Mesendoderm (in vitro differentiated cells): ENCODE results near the gene TMEM82.
A peak's percentile ranks its signal among the peaks of the same experiment; 100 is the strongest.

Experiments used
- DNase-seq: peaks from one replicate; pipeline ENCODE4 v3.0.0; 2013
- H2AK5ac ChIP-seq: 2 replicates; pipeline ENCODE4 v1.6.1; 2013; ENCODE audit warnings: low read length, inconsistent platforms
- H2BK120ac ChIP-seq: 2 replicates; pipeline ENCODE4 v1.6.1; 2013; ENCODE audit warnings: low read depth, mild to moderate bottlenecking, low read length, moderate library complexity, mixed read lengths
- H2BK15ac ChIP-seq: replicated peaks from 2 replicates; pipeline ENCODE4 v1.6.1; 2013; ENCODE audit warnings: low read depth, mild to moderate bottlenecking, moderate library complexity
- H2BK5ac ChIP-seq: 2 replicates; pipeline ENCODE4 v1.6.1; 2013; ENCODE audit warnings: low read length, inconsistent platforms
- H3K18ac ChIP-seq: 2 replicates; pipeline ENCODE4 v1.6.1; 2013; ENCODE audit warnings: mild to moderate bottlenecking, low read length, mixed read lengths
- H3K23ac ChIP-seq: one replicate; pipeline ENCODE4 v1.6.1; 2013; ENCODE audit warnings: low read length
- H3K27ac ChIP-seq: 2 replicates; pipeline ENCODE4 v1.5.1; 2013; ENCODE audit warnings: low read depth, mild to moderate bottlenecking, inconsistent platforms, low read length, moderate library complexity
- H3K27me3 ChIP-seq: 2 replicates; pipeline ENCODE4 v1.6.1; 2013; ENCODE audit warnings: low read length, control low read depth, mild to moderate bottlenecking, inconsistent platforms; ENCODE audit not compliant: insufficient read depth, poor library complexity
- H3K36me3 ChIP-seq: 2 replicates; pipeline ENCODE4 v1.6.1; 2013; ENCODE audit warnings: low read length, inconsistent platforms; ENCODE audit not compliant: control insufficient read depth, insufficient read depth
- H3K4ac ChIP-seq: one replicate; pipeline ENCODE4 v1.6.1; 2013; ENCODE audit warnings: low read depth, mild to moderate bottlenecking, low read length, moderate library complexity
- H3K4me1 ChIP-seq: 2 replicates; pipeline ENCODE4 v1.6.1; 2013; ENCODE audit warnings: low read depth, low read length, inconsistent platforms; ENCODE audit not compliant: control insufficient read depth
- H3K4me2 ChIP-seq: 2 replicates; pipeline ENCODE4 v1.6.1; 2013; ENCODE audit warnings: low read length
- H3K4me3 ChIP-seq: 2 replicates; pipeline ENCODE4 v1.5.1; 2013; ENCODE audit warnings: mild to moderate bottlenecking, low read length
- H3K56ac ChIP-seq: one replicate; pipeline ENCODE4 v1.6.1; 2013; ENCODE audit warnings: low read length
- H3K79me1 ChIP-seq: 2 replicates; pipeline ENCODE4 v1.6.1; 2013; ENCODE audit warnings: low read length, inconsistent platforms
- H3K79me2 ChIP-seq: 2 replicates; pipeline ENCODE4 v1.6.1; 2013; ENCODE audit warnings: mild to moderate bottlenecking, low read length; ENCODE audit not compliant: control insufficient read depth, insufficient read depth
- H3K9ac ChIP-seq: 2 replicates; pipeline ENCODE4 v1.6.1; 2013; ENCODE audit warnings: low read length, inconsistent platforms
- H4K5ac ChIP-seq: one replicate; pipeline ENCODE4 v1.6.1; 2013; ENCODE audit warnings: low read length
- H4K8ac ChIP-seq: one replicate; pipeline ENCODE4 v1.6.1; 2013; ENCODE audit warnings: low read depth, mild to moderate bottlenecking, control low read depth, low read length, moderate library complexity
- WGBS: extraction: QIAGEN DNeasy Blood & Tissue Kit; methylation state at CpG from one replicate; pipeline ENCODE4 v1.1.7; 2013; ENCODE audit warnings: low lambda C conversion rate, missing lambda C conversion rate; ENCODE audit not compliant: insufficient coverage; ENCODE audit errors: extremely low coverage; 5-methylcytosine and 5-hydroxymethylcytosine counted together

Gene TMEM82

GRCh38 chr1:15756143-15757015 is 14.1 kb downstream of the TMEM82 start:
- H2BK120ac ChIP-seq: no peak overlapping the region
- H2BK15ac ChIP-seq: no peak overlapping the region
- H3K4ac ChIP-seq: no peak overlapping the region
- DNase-seq: no peak
- no peak overlapping the region for H2BK5ac ChIP-seq
- no peak overlapping the region for H4K8ac ChIP-seq
- H3K36me3 ChIP-seq: no peaks in the 10 kb centered on the region
- H3K18ac ChIP-seq: no peak overlapping the region
- no CpG with 5 or more reads among the region's 21 CpGs for WGBS
- peaks cover 5% of the 10 kb centered on the region for H3K79me1 ChIP-seq
- H3K27me3 ChIP-seq: no peaks in the 10 kb centered on the region
- H3K4me2 ChIP-seq: no peak overlapping the region
- peaks cover 20% of the 10 kb centered on the region for H3K79me2 ChIP-seq
- H3K56ac ChIP-seq: peak overlapping the region; percentile 30
- no peak overlapping the region for H3K27ac ChIP-seq
- H3K9ac ChIP-seq: no peak overlapping the region
- H3K4me3 ChIP-seq: no peak overlapping the region
- H3K23ac ChIP-seq: peak overlapping the region; percentile 48
- peaks cover 8% of the 10 kb centered on the region for H3K4me1 ChIP-seq
- no peak overlapping the region for H4K5ac ChIP-seq
- H2AK5ac ChIP-seq: no peak overlapping the region

GRCh38 chr1:15757016-15757543 is 14.8 kb downstream of the TMEM82 start:
- no CpG with 5 or more reads among the region's 9 CpGs for whole genome bisulfite sequencing
- Histone ChIP-seq H3K23ac (peak overlapping the region; percentile 7), H3K36me3 (no peaks in the 10 kb centered on the region), H3K56ac (peak overlapping the region; percentile 80), H3K79me2 (peaks cover 26% of the 10 kb centered on the region), H2BK15ac (no peak overlapping the region), H2AK5ac (no peak overlapping the region), H3K79me1 (peaks cover 7% of the 10 kb centered on the region), H3K18ac (no peak overlapping the region), H3K9ac (no peak overlapping the region), H3K4me3 (no peak overlapping the region), H3K4ac (no peak overlapping the region), H3K27ac (no peak overlapping the region), H3K4me1 (peaks cover 10% of the 10 kb centered on the region), H4K8ac (no peak overlapping the region), H2BK5ac (no peak overlapping the region), H4K5ac (no peak overlapping the region), H2BK120ac (no peak overlapping the region), H3K27me3 (no peaks in the 10 kb centered on the region), H3K4me2 (no peak overlapping the region)
- DNase-seq: no peak

- peak overlapping the region; percentile 79 for H3K9ac ChIP-seq
- H3K4me1 ChIP-seq: peaks cover 10% of the 10 kb centered on the region
- no peak overlapping the region for H2BK120ac ChIP-seq
- H3K27me3 ChIP-seq: no peaks in the 10 kb centered on the region
- H4K8ac ChIP-seq: no peak overlapping the region
- no CpG with 5 or more reads among the region's 24 CpGs for WGBS
- no peak overlapping the region for H2AK5ac ChIP-seq
- H2BK15ac ChIP-seq: peak overlapping the region; percentile 76
- no peak overlapping the region for H3K23ac ChIP-seq
- peak overlapping the region; percentile 80 for H3K56ac ChIP-seq
- peak overlapping the region; percentile 98 for H3K18ac ChIP-seq
- H3K79me1 ChIP-seq: peaks cover 9% of the 10 kb centered on the region
- no peak overlapping the region for H2BK5ac ChIP-seq
- no peak overlapping the region for H3K27ac ChIP-seq
- peak overlapping the region; percentile 51 for H3K4me3 ChIP-seq
- H3K36me3 ChIP-seq: no peaks in the 10 kb centered on the region
- H3K79me2 ChIP-seq: peaks cover 31% of the 10 kb centered on the region
- H4K5ac ChIP-seq: no peak overlapping the region
- H3K4me2 ChIP-seq: peak overlapping the region; percentile 70
- peak overlapping the region; percentile 1 for H3K4ac ChIP-seq
- peak; percentile 81 for DNase-seq
These were observed 15.5 kb downstream of the TMEM82 start for GRCh38 chr1:15757575-15758342.

GRCh38 chr1:15758343-15758931 is 16.1 kb downstream of the TMEM82 start, which contains the start of gene FBLIM1:
Gene FBLIM1 (plus strand): TSS chr1:15758795. CDS start chr1:15764984, 6,189 bp downstream.
- Histone ChIP-seq H3K79me1 (peaks cover 9% of the 10 kb centered on the region), H3K36me3 (no peaks in the 10 kb centered on the region), H2AK5ac (no peak within 1 kb of the TSS), H3K56ac (peak within 1 kb of the TSS; percentile 86), H2BK15ac (peak within 1 kb of the TSS; percentile 76), H3K27ac (peak within 1 kb of the TSS; percentile 88), H4K5ac (no peak within 1 kb of the TSS), H3K27me3 (no peaks in the 10 kb centered on the region), H3K4ac (peak within 1 kb of the TSS; percentile 97), H4K8ac (peak within 1 kb of the TSS; percentile 3), H2BK5ac (no peak within 1 kb of the TSS), H2BK120ac (peak within 1 kb of the TSS; percentile 89), H3K4me3 (peak within 1 kb of the TSS; percentile 74), H3K18ac (peak within 1 kb of the TSS; percentile 98), H3K4me1 (peaks cover 10% of the 10 kb centered on the region), H3K9ac (peak within 1 kb of the TSS; percentile 98), H3K23ac (peak within 1 kb of the TSS; percentile 97), H3K4me2 (peak within 1 kb of the TSS; percentile 70), H3K79me2 (peaks cover 32% of the 10 kb centered on the region)
- no CpG with 5 or more reads among the region's 58 CpGs for WGBS
- DNase-seq: peak; percentile 74

GRCh38 chr1:15758953-15759661 is 16.8 kb downstream of the TMEM82 start:
- Histone ChIP-seq H2BK5ac (no peak overlapping the region), H2BK120ac (peak overlapping the region; percentile 89), H3K56ac (peak overlapping the region; percentile 86), H3K79me2 (peaks cover 35% of the 10 kb centered on the region), H2AK5ac (no peak overlapping the region), H3K27ac (peak overlapping the region; percentile 88), H3K4me1 (peaks cover 11% of the 10 kb centered on the region), H3K36me3 (peaks cover 3% of the 10 kb centered on the region), H2BK15ac (no peak overlapping the region), H3K18ac (peak overlapping the region; percentile 98), H4K5ac (no peak overlapping the region), H3K23ac (peak overlapping the region; percentile 97), H3K4ac (peak overlapping the region; percentile 97), H3K4me3 (peak overlapping the region; percentile 74), H3K9ac (peak overlapping the region; percentile 98), H3K27me3 (no peaks in the 10 kb centered on the region), H3K79me1 (peaks cover 13% of the 10 kb centered on the region), H3K4me2 (peak overlapping the region; percentile 53), H4K8ac (peak overlapping the region; percentile 3)
- WGBS: no CpG with 5 or more reads among the region's 58 CpGs
- DNase-seq: no peak
